C4-2B (cell line): ENCODE measurements around the gene PRKCA.

Experiments used
- CTCF ChIP-seq: fragments of 450-650 bp; conservative IDR thresholded peaks from 2 replicates; pipeline ENCODE4 v1.5.1; 2017; ENCODE audit warnings: mild to moderate bottlenecking
- ZFX ChIP-seq: fragments of 450-650 bp; IDR thresholded peaks from 2 replicates; pipeline ENCODE4 v1.6.1; 2017

- TF ChIP-seq CTCF (no peak), ZFX (no peak)
Observed at GRCh38 chr17:66712453-66712852, 410.0 kb downstream of the PRKCA start.
